GM19025 (cell line): ENCODE data around the gene ZNF334.
A peak's percentile ranks its signal among the peaks of the same experiment; 100 is the strongest.

Source experiments
- ATAC-seq: cut with Tn5 transposase; IDR thresholded peaks from one replicate; pipeline ENCODE4 v1.9.1; 2021; ENCODE audit warnings: mild to moderate bottlenecking, low read depth, moderate library complexity; ENCODE audit not compliant: unreplicated experiment

Gene ZNF334

GRCh38 chr20:46512943-46513844 lies at the start of gene ZNF334:
Gene ZNF334 (minus strand): TSS chr20:46513559. CDS start chr20:46512102, 1,457 bp downstream.
- ATAC-seq, result no peak

GRCh38 chr20:46562373-46563169 lies 49.2 kb upstream of the ZNF334 start:
- no peak for ATAC-seq

- no peak for ATAC-seq
Observed at GRCh38 chr20:46562009-46562372, 48.6 kb upstream of the ZNF334 start.

- ATAC-seq, result no peak
Observed at GRCh38 chr20:46559685-46560440, 46.5 kb upstream of the ZNF334 start.

- no peak for ATAC-seq
Observed at GRCh38 chr20:46559001-46559400, 45.6 kb upstream of the ZNF334 start.

GRCh38 chr20:46558511-46558959 lies 45.2 kb upstream of the ZNF334 start:
- ATAC-seq, result no peak

- ATAC-seq, result no peak
Observed at GRCh38 chr20:46557231-46557956, 44.0 kb upstream of the ZNF334 start.

- ATAC-seq, result no peak
Observed at GRCh38 chr20:46555370-46555956, 42.1 kb upstream of the ZNF334 start.

- ATAC-seq, result no peak
Observed at GRCh38 chr20:46554828-46555227, 41.5 kb upstream of the ZNF334 start.

- ATAC-seq, result no peak
Observed at GRCh38 chr20:46553926-46554325, 40.6 kb upstream of the ZNF334 start.

GRCh38 chr20:46552460-46553420 lies 39.4 kb upstream of the ZNF334 start:
- peak; percentile 79 for ATAC-seq

- ATAC-seq, result no peak
Observed at GRCh38 chr20:46551522-46552381, 38.4 kb upstream of the ZNF334 start.

- ATAC-seq, result no peak
Observed at GRCh38 chr20:46550461-46550860, 37.1 kb upstream of the ZNF334 start, which contains the start of gene OCSTAMP. Gene OCSTAMP (minus strand): TSS chr20:46550654. CDS start chr20:46550560, 94 bp downstream.

- no peak for ATAC-seq
Observed at GRCh38 chr20:46549188-46549972, 36.0 kb upstream of the ZNF334 start.

- no peak for ATAC-seq
Observed at GRCh38 chr20:46548688-46549087, 35.3 kb upstream of the ZNF334 start.

GRCh38 chr20:46547995-46548394 lies 34.6 kb upstream of the ZNF334 start:
- ATAC-seq, result no peak

- ATAC-seq, result no peak
Observed at GRCh38 chr20:46546936-46547335, 33.6 kb upstream of the ZNF334 start.
